Osteocyte (in vitro differentiated cells): ENCODE results near the gene DOK5. TPM values are rescaled to one million over a fixed set of nuclear protein-coding genes. Genes with fewer than 3 reads are reported as not detected.

Source experiments
- DNase-seq: peaks from one replicate; pipeline ENCODE4 v3.0.0; 2021; ENCODE audit warnings: mixed read lengths; ENCODE audit not compliant: unreplicated experiment; ENCODE audit errors: extremely low spot score
- H3K27ac Mint-ChIP-seq: one replicate; pipeline ENCODE4 v1.8.0; 2021; ENCODE audit warnings: mild to moderate bottlenecking, mixed read lengths; ENCODE audit not compliant: unreplicated experiment
- H3K27me3 Mint-ChIP-seq: one replicate; pipeline ENCODE4 v1.8.0; 2021; ENCODE audit warnings: mixed read lengths; ENCODE audit not compliant: unreplicated experiment
- H3K36me3 Mint-ChIP-seq: one replicate; pipeline ENCODE4 v1.8.0; 2021; ENCODE audit warnings: mixed read lengths; ENCODE audit not compliant: unreplicated experiment
- H3K4me1 Mint-ChIP-seq: one replicate; pipeline ENCODE4 v1.8.0; 2021; ENCODE audit warnings: mixed read lengths; ENCODE audit not compliant: unreplicated experiment
- H3K4me3 Mint-ChIP-seq: one replicate; pipeline ENCODE4 v1.8.0; 2021; ENCODE audit warnings: mild to moderate bottlenecking, moderate library complexity, mixed read lengths; ENCODE audit not compliant: unreplicated experiment
- H3K9me3 Mint-ChIP-seq: one replicate; pipeline ENCODE4 v1.8.0; 2021; ENCODE audit warnings: mixed read lengths; ENCODE audit not compliant: unreplicated experiment
- total RNA-seq: library from RNA; stranded (reverse); gene quantifications from 2 replicates; pipeline ENCODE4 v1.2.1, GENCODE V29; 2021
- TF ChIP-seq, protein P1 (sequence below): fragments of 200-600 bp; sonication (generic); IDR thresholded peaks from 2 replicates; pipeline ENCODE4 v1.5.0; 2021; ENCODE audit warnings: antibody characterized with exemption, mild to moderate bottlenecking, moderate library complexity

The DOK5 gene
- total RNA-seq, 1 donor from 2014 or later, result 7.4 TPM

DNA sequence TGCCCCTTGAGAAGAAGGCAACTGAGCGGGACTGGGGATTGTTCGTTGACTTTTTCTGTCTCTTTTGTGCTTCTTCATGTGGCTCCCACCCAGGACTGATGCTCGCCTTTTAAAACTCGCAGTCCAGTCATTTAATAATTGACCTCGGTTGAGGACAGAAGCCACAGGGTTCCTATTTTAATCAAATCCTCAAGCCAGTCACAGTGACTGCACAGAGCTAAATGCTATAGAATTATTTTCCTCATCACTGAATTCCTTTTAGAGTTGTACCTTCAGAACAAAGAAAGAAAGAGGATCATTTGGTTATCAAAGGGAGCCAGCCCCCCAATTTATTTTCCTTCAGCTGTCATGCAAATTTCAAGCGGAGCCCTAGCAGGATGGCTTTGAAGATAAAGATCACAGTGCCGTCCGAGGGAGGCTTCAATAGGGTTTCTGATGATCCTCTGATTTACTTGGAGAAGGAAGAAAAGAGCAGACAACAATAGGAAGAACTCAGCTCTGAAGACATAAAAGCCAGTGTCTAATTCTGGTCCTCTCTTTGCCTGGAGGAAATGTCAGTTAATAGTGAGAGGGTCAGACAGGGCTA, 186.6 kb downstream of the DOK5 start:
- DNase-seq, result no peak
- no peaks in the 10 kb centered on the region for H3K9me3 Mint-ChIP-seq
- H3K4me3 Mint-ChIP-seq, result no peak overlapping the region
- H3K4me1 Mint-ChIP-seq, result no peaks in the 10 kb centered on the region
- no peaks in the 10 kb centered on the region for H3K36me3 Mint-ChIP-seq
- peaks cover 4% of the 10 kb centered on the region for H3K27me3 Mint-ChIP-seq
- H3K27ac Mint-ChIP-seq, result no peak overlapping the region
- TF ChIP-seq, protein P1, sequence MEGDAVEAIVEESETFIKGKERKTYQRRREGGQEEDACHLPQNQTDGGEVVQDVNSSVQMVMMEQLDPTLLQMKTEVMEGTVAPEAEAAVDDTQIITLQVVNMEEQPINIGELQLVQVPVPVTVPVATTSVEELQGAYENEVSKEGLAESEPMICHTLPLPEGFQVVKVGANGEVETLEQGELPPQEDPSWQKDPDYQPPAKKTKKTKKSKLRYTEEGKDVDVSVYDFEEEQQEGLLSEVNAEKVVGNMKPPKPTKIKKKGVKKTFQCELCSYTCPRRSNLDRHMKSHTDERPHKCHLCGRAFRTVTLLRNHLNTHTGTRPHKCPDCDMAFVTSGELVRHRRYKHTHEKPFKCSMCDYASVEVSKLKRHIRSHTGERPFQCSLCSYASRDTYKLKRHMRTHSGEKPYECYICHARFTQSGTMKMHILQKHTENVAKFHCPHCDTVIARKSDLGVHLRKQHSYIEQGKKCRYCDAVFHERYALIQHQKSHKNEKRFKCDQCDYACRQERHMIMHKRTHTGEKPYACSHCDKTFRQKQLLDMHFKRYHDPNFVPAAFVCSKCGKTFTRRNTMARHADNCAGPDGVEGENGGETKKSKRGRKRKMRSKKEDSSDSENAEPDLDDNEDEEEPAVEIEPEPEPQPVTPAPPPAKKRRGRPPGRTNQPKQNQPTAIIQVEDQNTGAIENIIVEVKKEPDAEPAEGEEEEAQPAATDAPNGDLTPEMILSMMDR, result no peak

DNA sequence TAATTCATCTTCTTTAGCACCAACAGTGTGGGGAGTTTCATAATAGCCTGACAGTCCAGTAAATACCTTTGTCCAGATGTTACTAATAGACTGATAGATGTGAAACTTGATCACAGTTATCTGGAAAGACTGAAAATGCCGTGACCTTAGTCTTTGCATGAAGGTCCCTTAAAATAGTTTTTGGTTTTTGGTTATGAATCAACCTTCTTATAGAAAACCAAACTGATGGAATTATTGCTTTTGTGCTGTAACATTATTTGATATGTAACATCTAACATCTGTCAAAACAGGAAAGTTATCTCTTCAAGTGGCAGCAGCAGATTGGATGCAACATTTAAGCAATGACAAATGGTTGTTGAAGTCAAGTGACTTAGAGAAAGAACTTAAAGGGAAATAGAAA, 190.4 kb downstream of the DOK5 start:
- Mint-ChIP-seq H3K27ac (no peak overlapping the region), H3K4me3 (no peak overlapping the region), H3K27me3 (peaks cover 17% of the 10 kb centered on the region), H3K4me1 (no peaks in the 10 kb centered on the region), H3K36me3 (no peaks in the 10 kb centered on the region), H3K9me3 (no peaks in the 10 kb centered on the region)
- TF ChIP-seq, protein P1, result no peak
- DNase-seq, result no peak

DNA sequence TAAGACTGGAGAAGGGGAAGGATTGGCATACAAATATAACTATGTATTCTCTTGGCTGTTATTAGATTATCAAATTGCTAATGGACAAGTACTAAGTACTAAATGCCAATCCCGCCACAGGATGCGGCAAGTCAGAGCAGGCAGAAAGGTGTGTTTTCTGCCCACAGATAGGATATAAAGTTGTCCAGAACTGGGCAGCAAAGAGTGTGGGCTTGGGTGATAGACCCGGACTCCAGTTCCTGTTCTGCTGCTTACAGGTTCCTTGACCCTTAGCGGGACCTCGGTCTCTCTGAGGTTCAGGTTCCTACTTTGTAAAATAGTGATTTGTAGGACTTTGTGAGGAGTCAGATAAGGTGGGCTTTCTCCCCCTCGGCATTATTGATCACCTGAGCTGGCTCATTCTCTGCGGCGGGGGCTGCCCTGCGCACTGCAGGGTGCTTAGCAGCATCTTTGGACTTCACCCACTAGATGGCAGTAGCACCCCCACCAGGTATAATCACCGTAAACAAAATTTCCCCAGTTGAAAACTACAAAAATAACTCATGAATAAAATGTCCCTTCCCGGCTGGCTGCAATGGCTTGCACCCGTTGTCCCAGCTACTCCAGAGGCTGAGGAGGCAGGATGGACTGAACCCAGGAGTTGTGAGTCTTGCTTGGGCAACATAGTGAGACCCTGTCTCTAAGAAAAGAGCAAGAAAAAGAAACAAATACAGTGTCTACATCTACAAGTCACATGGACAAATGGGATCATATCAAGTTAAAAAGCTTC, 193.1 kb downstream of the DOK5 start:
- TF ChIP-seq, protein P1, result peak; percentile 68
- no peak overlapping the region for H3K4me3 Mint-ChIP-seq
- no peaks in the 10 kb centered on the region for H3K4me1 Mint-ChIP-seq
- no peak for DNase-seq
- H3K36me3 Mint-ChIP-seq, result no peaks in the 10 kb centered on the region
- no peaks in the 10 kb centered on the region for H3K9me3 Mint-ChIP-seq
- peaks cover 13% of the 10 kb centered on the region for H3K27me3 Mint-ChIP-seq
- H3K27ac Mint-ChIP-seq, result no peak overlapping the region

DNA sequence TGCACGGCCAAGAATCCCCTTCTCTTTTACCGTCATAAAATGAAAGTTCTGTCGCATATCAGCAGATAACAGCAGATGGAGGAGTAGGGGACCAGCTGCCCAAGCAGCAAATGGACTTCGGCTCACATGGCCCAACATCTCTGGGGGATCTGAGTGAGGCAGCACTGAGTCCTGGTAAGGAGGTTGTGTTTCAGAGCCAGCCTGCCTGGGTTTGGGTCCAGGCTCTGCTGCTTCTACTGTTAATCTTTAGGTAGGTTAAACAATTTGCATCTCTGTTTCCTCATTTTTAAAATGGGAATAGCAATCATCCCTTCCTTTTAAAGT, 193.6 kb downstream of the DOK5 start:
- no peak overlapping the region for H3K4me3 Mint-ChIP-seq
- no peaks in the 10 kb centered on the region for H3K36me3 Mint-ChIP-seq
- H3K27me3 Mint-ChIP-seq, result peaks cover 13% of the 10 kb centered on the region
- H3K9me3 Mint-ChIP-seq, result no peaks in the 10 kb centered on the region
- no peak overlapping the region for H3K27ac Mint-ChIP-seq
- DNase-seq, result no peak
- TF ChIP-seq, protein P1, result no peak
- H3K4me1 Mint-ChIP-seq, result no peaks in the 10 kb centered on the region

DNA sequence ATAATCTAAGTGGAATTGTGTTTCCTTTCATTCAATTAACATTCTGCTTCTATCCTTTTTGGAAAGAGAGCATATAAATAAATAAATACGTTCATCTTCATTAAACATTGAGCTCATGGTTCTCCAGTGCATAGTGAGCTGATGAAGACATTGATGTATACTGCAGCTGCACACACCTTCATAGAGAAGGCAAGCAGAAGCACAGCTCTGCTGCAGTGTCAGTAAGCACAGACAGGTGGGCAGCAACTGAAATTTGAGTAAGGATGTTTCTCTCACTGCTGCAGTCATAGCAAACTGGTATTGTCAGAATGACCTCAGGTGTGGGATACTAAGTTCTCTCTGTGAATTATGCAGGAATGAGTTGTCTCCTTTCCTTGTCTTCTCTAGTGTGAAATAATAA, 202.9 kb downstream of the DOK5 start:
- no peak for DNase-seq
- no peak overlapping the region for H3K27ac Mint-ChIP-seq
- H3K4me3 Mint-ChIP-seq, result no peak overlapping the region
- TF ChIP-seq, protein P1, result no peak
- H3K4me1 Mint-ChIP-seq, result no peaks in the 10 kb centered on the region
- H3K27me3 Mint-ChIP-seq, result peaks cover 17% of the 10 kb centered on the region
- no peaks in the 10 kb centered on the region for H3K36me3 Mint-ChIP-seq
- H3K9me3 Mint-ChIP-seq, result no peaks in the 10 kb centered on the region
